Measurements from ENCODE around the gene ZNF618. TPM values are rescaled to one million over a fixed set of nuclear protein-coding genes. Genes with fewer than 3 reads are reported as not detected.

The ZNF618 gene
- total RNA-seq, 1 experiment from 2014 or later, result 22.0 TPM

- TF ChIP-seq HMGA2 (CRISPR knock-in tag; IDR thresholded peaks at IDR 0.05), result no peak
These were observed 150.2 kb downstream of the ZNF618 start (continued) for GRCh38 chr9:114026335-114026734.

GRCh38 chr9:114027159-114027862, 151.2 kb downstream of the ZNF618 start:
- Mint-ChIP-seq H3K27me3 (ENCODE audit: low read depth) (no peaks in the 10 kb centered on the region), H3K36me3 (peaks cover 36% of the 10 kb centered on the region), H3K4me3 (no peak overlapping the region), H3K4me1 (peaks cover 7% of the 10 kb centered on the region), H3K9me3 (peaks cover 21% of the 10 kb centered on the region), H3K27ac (0 out of 2 replicates have a peak overlapping the region, but pooled peaks have one; percentile 46)
- ATAC-seq (no peak), DNase-seq (ENCODE audit: low spot score) (no peak)
- ChIA-PET CTCF (no interaction called here), POLR2A (no interaction called here)
- no peak for TF ChIP-seq ZNF532 (CRISPR knock-in tag; IDR thresholded peaks at IDR 0.05; ENCODE audit: borderline replicate concordance)
- TF ChIP-seq ZNF281 (CRISPR knock-in tag; IDR thresholded peaks at IDR 0.05), result no peak
- TF ChIP-seq TEAD1 (CRISPR knock-in tag; IDR thresholded peaks at IDR 0.05), result no peak
- TF ChIP-seq E2F1 (CRISPR knock-in tag; IDR thresholded peaks at IDR 0.05), result no peak
- no peak for TF ChIP-seq HMGXB4 (CRISPR knock-in tag; IDR thresholded peaks at IDR 0.05)
- no peak for TF ChIP-seq ETV6 (CRISPR knock-in tag; IDR thresholded peaks at IDR 0.05)
- no peak for TF ChIP-seq STAT6 (CRISPR knock-in tag; conservative IDR thresholded peaks at IDR 0.05; ENCODE audit: low read depth)
- TF ChIP-seq CTCF (IDR thresholded peaks at IDR 0.05), result no peak
- TF ChIP-seq FOXP4 (CRISPR knock-in tag; IDR thresholded peaks at IDR 0.05), result no peak
- TF ChIP-seq RORB (CRISPR knock-in tag; IDR thresholded peaks at IDR 0.05), result no peak
- TF ChIP-seq ZMAT4 (CRISPR knock-in tag; IDR thresholded peaks at IDR 0.05), result no peak
- TF ChIP-seq ZNF263 (CRISPR knock-in tag; IDR thresholded peaks at IDR 0.05; ENCODE audit: low read depth), result no peak
- no peak for TF ChIP-seq NR3C1 (CRISPR knock-in tag; conservative IDR thresholded peaks at IDR 0.05; ENCODE audit: low read depth)
- no peak for TF ChIP-seq TP53 (CRISPR knock-in tag; IDR thresholded peaks at IDR 0.05)
- no peak for TF ChIP-seq ESRRA (CRISPR knock-in tag; IDR thresholded peaks at IDR 0.05; ENCODE audit: borderline replicate concordance)
- no peak for TF ChIP-seq ZNF671 (CRISPR knock-in tag; IDR thresholded peaks at IDR 0.05)
